GM19099 (cell line): ENCODE data around the gene RBMS1.

Source experiments
- POLR2A ChIP-seq: IDR thresholded peaks from 3 replicates; pipeline ENCODE4 v1.6.1; 2011; ENCODE audit warnings: low read depth; ENCODE audit not compliant: insufficient read length; ENCODE audit errors: extremely low read depth

RBMS1 gene

GRCh38 chr2:160358046-160358445 lies 135.6 kb downstream of the RBMS1 start:
- no peak for TF ChIP-seq POLR2A

GRCh38 chr2:160356485-160356884 lies 137.1 kb downstream of the RBMS1 start:
- no peak for TF ChIP-seq POLR2A

- no peak for TF ChIP-seq POLR2A
Observed at GRCh38 chr2:160355080-160355479, 138.5 kb downstream of the RBMS1 start.

GRCh38 chr2:160354677-160355076 lies 138.9 kb downstream of the RBMS1 start:
- TF ChIP-seq POLR2A: no peak

- TF ChIP-seq POLR2A: no peak
Observed at GRCh38 chr2:160353813-160354212, 139.8 kb downstream of the RBMS1 start.

GRCh38 chr2:160353166-160353565 lies 140.4 kb downstream of the RBMS1 start:
- no peak for TF ChIP-seq POLR2A

- TF ChIP-seq POLR2A: no peak
Observed at GRCh38 chr2:160352500-160352899, 141.1 kb downstream of the RBMS1 start.

GRCh38 chr2:160351956-160352355 lies 141.7 kb downstream of the RBMS1 start:
- no peak for TF ChIP-seq POLR2A

GRCh38 chr2:160349306-160349705 lies 144.3 kb downstream of the RBMS1 start:
- no peak for TF ChIP-seq POLR2A

- no peak for TF ChIP-seq POLR2A
Observed at GRCh38 chr2:160347269-160347863, 146.2 kb downstream of the RBMS1 start.

GRCh38 chr2:160345071-160345764 lies 148.4 kb downstream of the RBMS1 start:
- TF ChIP-seq POLR2A: no peak

- TF ChIP-seq POLR2A: no peak
Observed at GRCh38 chr2:160343404-160343803, 150.2 kb downstream of the RBMS1 start.

- no peak for TF ChIP-seq POLR2A
Observed at GRCh38 chr2:160339726-160340125, 153.9 kb downstream of the RBMS1 start.

- TF ChIP-seq POLR2A: no peak
Observed at GRCh38 chr2:160338901-160339685, 154.5 kb downstream of the RBMS1 start.

- no peak for TF ChIP-seq POLR2A
Observed at GRCh38 chr2:160337728-160338127, 155.9 kb downstream of the RBMS1 start.

GRCh38 chr2:160336635-160337034 lies 157.0 kb downstream of the RBMS1 start:
- TF ChIP-seq POLR2A: no peak
